ENCODE measurements around the gene COL16A1. TPM values are rescaled to one million over a fixed set of nuclear protein-coding genes. Genes with fewer than 3 reads are reported as not detected.

The COL16A1 gene
- total RNA-seq, 2 donors from 2014 or later: 19.8 to 27.5 TPM

DNA sequence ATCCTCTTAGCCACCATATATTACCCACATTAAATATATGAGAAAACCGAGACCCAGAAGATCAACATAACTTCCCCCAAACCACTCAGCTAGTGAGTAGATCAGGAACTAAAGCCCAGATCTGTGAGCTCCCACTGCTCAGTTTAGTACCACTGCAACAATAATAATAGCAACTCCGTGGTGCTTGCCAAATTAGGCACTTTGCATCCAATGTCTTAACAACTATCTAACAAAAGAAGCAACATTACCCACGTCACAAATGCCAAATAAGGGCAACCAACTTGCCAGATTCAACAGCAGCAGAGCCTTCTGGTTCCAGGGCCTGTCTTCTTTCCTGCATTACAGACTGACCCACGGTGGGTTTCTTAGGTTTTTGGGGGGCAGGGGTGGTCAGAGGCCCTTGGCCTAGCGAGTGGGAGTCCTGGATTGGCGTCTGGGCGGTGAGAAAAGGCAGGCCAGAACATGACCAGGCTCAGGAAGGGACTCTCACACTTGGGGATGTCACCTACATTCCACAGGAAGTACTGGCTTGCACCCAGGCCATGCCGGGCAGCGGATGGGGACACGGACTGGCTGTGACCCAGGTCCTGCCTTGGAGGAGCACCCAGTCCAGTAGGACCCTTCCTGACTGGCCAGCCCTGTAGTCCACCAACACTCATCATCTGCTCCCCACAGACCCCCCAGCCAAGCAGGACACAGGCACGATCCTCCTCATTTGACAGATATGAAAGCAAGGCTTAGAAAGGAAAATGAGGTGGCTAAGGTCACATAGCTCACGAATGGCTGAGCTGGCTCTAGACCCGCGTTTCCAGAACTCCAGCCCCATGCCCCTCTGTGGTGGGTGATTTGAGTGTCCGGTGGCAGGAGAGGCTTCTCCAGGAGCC is 81.7 kb downstream of the COL16A1 start:
- ATAC-seq (no peak), DNase-seq (peak; percentile 49)

GRCh38 chr1:31621498-31621820 is 82.4 kb downstream of the COL16A1 start:
- DNase-seq (no peak), ATAC-seq (no peak)
- intact Hi-C loops (cut with DNase I): no loop called here

More for the DNA sequence above, 81.7 kb downstream of the COL16A1 start:
- intact Hi-C loops (cut with DNase I): no loop called here

- DNase-seq: no peak
- ATAC-seq: no peak
- intact Hi-C loops (cut with DNase I): no loop called here
These were observed 83.0 kb downstream of the COL16A1 start for GRCh38 chr1:31620631-31621497.

GRCh38 chr1:31618916-31619846 is 84.6 kb downstream of the COL16A1 start:
- ATAC-seq: no peak
- intact Hi-C loops (cut with DNase I): loop anchor here in 1 of 2 donors (2.0 kb wide), 1 partner anchor 54 kb away; no protein-coding TSS in a partner anchor
- DNase-seq: no peak

DNA sequence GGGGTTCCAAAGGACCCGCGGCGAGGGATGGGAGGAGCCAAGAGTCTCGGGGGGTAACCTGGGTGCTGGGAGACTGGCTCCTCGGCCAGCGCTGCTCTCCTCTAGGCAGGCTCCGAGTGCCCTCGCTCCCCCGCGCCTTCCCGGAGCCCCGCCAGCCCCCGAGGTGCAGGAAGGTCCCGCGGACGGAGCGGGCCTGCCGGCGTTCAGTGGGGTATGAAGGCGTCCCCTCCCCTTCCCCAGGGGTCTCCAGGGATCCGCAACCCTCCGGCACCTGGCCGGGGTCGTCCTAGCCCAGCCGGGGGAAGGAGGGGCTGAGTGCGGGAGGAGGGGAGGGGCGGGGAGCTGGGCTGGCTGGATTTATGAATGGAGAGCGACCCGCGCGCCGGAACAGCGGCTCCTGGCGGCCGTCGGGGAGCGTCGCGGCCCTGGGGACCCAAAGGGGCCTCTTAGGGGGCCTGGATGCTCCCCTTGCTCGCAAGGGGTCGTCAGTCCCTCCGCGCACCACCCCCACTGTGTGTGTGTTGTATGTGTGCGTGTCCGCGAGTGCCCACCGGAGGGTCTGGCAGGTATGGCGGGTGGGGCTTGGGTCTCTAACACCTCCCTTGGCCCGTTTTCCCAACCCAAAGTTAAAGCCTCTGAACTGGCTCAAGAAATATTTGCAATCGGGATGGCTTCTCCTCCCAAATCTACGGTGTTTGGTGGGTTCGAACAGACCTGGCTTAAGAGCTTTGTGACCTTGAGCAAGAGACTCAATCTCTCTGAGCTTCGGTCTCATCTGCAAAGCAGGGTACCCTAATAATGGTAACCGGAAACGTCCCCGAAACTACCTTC is 85.7 kb downstream of the COL16A1 start:
- ATAC-seq (peak; percentile 56 to 67), DNase-seq (peak; percentile 53)
- intact Hi-C loops (cut with DNase I): loop anchor here in 1 of 2 donors (2.0 kb wide), 1 partner anchor 53 kb away; no protein-coding TSS in a partner anchor

DNA sequence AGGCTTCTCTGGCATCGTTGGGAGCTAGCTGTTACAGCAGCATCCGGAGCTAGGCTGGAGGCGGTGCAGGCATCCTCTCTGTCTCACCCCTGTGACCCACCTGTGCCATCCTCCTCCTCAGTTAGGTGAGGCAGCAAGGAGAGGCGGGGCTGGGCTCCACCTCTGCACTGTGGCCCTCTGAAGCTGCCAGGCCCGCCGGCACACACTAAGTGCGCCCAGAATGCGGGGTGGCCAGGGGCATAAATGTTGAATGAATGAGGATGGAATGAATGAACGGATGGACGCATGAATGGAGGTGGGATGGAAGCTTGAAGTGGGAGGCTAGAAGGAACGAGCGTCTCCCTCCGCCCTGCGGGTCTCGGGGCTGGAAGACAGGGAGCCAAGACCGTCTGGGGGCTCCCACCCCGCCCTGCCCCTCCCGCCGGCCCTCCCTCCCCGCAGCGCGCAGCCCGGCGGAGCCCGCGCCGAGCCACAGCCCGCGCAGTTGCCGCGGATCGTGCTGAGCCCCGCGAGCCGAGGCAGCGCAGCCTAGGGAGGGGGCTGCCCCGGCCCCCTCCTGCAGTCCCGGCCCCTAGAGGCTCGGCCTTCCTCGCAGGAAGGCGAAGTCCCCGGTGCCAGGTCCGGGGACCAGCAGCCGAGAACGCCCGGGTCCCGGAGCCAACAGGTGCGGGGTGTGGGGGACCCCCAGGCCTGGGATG is 86.5 kb downstream of the COL16A1 start, which contains the start of gene HCRTR1:
HCRTR1 (plus strand) TSS at position 472 of the 698 bp plus-strand sequence. CDS start 1,504 bp downstream, outside the sequence.
- ATAC-seq (peak; percentile 14 to 29), DNase-seq (no peak)
- intact Hi-C loops (cut with DNase I): no loop called here

- intact Hi-C loops (cut with DNase I): no loop called here
- ATAC-seq (no peak), DNase-seq (no peak)
These were observed 87.9 kb downstream of the COL16A1 start for GRCh38 chr1:31615939-31616338.

DNA sequence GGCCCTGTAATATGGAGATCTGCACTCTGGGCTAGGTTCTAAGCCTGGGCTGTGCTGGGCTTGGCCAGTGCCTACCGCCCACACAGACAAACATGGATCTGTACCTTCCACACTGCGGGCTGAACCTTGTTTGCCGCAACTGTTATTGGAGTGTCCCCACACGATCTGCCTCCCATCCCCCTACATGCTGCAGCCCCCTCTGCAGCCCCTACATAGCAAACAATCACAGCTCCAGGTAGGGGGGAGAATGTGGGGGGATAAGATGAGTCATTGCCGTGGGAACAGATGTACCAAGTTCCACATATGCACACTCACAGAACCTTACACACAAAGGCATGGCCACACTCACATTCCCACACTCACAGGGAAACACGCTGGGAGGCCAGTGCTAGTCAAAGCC is 88.4 kb downstream of the COL16A1 start:
- intact Hi-C loops (cut with DNase I): no loop called here
- DNase-seq (no peak), ATAC-seq (no peak)

- intact Hi-C loops (cut with DNase I): no loop called here
- no peak for DNase-seq
- no peak for ATAC-seq
These were observed 89.3 kb downstream of the COL16A1 start for GRCh38 chr1:31614414-31615005.

DNA sequence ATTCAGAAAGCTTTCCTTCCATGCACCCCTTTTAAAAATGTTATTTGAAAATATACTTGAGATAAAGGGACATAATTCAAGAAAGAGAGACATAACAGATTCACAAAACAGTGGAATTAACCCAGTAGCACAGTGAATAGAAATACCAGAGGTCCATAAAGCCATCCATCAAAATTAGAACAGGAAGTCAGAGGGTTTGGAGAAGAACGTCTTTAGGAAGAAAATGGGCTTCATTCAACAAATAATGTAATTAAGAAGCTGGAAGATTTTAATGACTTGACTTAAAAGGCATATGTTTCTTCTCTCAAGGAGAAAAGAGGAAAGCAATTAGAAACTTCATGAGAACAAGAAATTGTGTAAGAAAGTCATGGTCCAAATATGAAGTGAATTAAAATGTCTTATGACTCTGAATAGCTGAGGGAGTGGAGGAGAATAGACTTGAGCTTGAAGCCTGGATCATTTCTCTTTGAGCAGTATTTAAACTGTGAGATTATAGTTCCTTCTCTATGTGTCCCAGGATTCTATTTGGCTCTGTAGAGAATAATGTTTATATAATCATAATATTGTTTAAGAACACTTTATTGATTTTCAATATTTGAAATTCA is 94.2 kb downstream of the COL16A1 start:
- intact Hi-C loops (cut with DNase I): no loop called here
- no peak for DNase-seq
- no peak for ATAC-seq

- DNase-seq (no peak), ATAC-seq (no peak)
- intact Hi-C loops (cut with DNase I): no loop called here
These were observed 96.5 kb downstream of the COL16A1 start for GRCh38 chr1:31607360-31607759.

- ATAC-seq (no peak), DNase-seq (no peak)
- intact Hi-C loops (cut with DNase I): no loop called here
These were observed 97.8 kb downstream of the COL16A1 start for GRCh38 chr1:31605908-31606427.
